Right lobe of liver (tissue), 5 donors: ENCODE results near the gene RFXAP. TPM values are rescaled to one million over a fixed set of nuclear protein-coding genes. Genes with fewer than 3 reads are reported as not detected.

Experiments
- total RNA-seq, 6 experiments: library from RNA; depleted of rRNA in 2 of 6; stranded (reverse); fragments of >200 nt in 2 of 6; fragmentation: NEBNext Ultra II Directional in 3 of 6; extraction: Animal tissue kit (Norgen Biotek cat#: 25700) in 3 of 6; gene quantifications; one replicate each; pipeline versions ENCODE4 v1.1.0 to v1.2.4, GENCODE V29; 2016 to 2023
- donor health status: DM: no; HTN: no; CAD: no.
- donor health status: DM: no; HTN: no; CAD: no.
- donor health status: DM: no; HTN: yes; CAD: no.
- donor health status: DM: no; HTN: yes; CAD: no.

Gene RFXAP
- total RNA-seq, 6 experiments from 2014 or later, result 0.50 to 1.6 (median 1.0) TPM

Other genes starting within 250 kb of the RFXAP start
- not detected for gene SERTM1, start 145.2 kb upstream of the RFXAP start, total RNA-seq
- 1 to 10 TPM in 4 of 6 experiments, under 1 TPM in 2; 0.80 to 1.5 (median 1.3) TPM for gene SMAD9, start 101.0 kb downstream of the RFXAP start, total RNA-seq
- 10 to 100 TPM; 22.9 to 30.0 (median 28.5) TPM for gene ALG5, start 180.1 kb downstream of the RFXAP start, total RNA-seq
- gene EXOSC8, start 181.6 kb downstream of the RFXAP start, total RNA-seq, result 10 to 100 TPM in 5 of 6 experiments, 1 to 10 TPM in 1; 9.3 to 14.4 (median 11.1) TPM
- 10 to 100 TPM; 14.0 to 18.1 (median 16.1) TPM for gene SUPT20H, start 240.5 kb downstream of the RFXAP start, total RNA-seq